ENCODE measurements around the gene FRAT1. TPM values are rescaled to one million over a fixed set of nuclear protein-coding genes. Genes with fewer than 3 reads are reported as not detected.

The FRAT1 gene
- total and polyA plus RNA-seq, 2 of the 13 experiments (the other 11 are each of a cell fraction or from before 2014, with no cell fraction given), result 1.7 to 2.3 TPM

DNA sequence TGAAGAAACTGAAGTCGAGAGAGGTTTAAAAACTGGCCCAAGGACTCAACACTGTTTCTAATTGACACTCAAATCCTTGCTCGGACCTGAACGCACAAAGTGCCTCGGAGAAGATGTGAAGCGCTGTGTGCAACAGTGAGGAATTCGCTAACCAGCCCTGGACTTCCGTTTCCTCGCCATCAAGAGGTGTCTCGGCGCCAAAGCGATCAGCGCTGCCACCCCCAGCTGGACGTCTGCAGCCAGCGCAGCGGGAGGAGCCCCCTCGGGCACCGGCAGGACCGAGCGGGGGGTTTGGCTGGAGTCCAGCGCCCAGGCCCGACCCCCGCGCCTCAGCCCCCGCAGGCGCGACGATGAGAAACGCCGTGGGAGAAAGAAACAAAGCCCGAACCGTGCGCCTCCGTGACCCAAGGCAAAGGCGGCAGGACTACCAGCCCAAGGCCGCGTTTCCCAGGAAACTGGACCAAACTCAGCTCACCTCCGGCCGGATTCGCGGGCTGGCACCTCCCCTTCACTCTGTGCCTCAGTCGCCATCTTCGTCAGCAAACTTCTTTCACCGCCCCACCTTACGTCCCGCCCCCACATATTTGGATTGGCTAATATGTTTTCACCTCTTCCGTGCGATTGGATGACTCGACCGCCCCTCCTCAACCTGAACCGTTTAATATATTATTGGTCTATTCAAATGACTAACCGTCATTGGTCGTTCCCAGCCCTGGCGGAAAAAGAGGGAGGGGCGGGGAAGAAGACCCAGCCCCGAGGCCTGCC is 26.8 kb upstream of the FRAT1 start, which contains the start of gene ARHGAP19 (continued):
- TF ChIP-seq, protein P1, sequence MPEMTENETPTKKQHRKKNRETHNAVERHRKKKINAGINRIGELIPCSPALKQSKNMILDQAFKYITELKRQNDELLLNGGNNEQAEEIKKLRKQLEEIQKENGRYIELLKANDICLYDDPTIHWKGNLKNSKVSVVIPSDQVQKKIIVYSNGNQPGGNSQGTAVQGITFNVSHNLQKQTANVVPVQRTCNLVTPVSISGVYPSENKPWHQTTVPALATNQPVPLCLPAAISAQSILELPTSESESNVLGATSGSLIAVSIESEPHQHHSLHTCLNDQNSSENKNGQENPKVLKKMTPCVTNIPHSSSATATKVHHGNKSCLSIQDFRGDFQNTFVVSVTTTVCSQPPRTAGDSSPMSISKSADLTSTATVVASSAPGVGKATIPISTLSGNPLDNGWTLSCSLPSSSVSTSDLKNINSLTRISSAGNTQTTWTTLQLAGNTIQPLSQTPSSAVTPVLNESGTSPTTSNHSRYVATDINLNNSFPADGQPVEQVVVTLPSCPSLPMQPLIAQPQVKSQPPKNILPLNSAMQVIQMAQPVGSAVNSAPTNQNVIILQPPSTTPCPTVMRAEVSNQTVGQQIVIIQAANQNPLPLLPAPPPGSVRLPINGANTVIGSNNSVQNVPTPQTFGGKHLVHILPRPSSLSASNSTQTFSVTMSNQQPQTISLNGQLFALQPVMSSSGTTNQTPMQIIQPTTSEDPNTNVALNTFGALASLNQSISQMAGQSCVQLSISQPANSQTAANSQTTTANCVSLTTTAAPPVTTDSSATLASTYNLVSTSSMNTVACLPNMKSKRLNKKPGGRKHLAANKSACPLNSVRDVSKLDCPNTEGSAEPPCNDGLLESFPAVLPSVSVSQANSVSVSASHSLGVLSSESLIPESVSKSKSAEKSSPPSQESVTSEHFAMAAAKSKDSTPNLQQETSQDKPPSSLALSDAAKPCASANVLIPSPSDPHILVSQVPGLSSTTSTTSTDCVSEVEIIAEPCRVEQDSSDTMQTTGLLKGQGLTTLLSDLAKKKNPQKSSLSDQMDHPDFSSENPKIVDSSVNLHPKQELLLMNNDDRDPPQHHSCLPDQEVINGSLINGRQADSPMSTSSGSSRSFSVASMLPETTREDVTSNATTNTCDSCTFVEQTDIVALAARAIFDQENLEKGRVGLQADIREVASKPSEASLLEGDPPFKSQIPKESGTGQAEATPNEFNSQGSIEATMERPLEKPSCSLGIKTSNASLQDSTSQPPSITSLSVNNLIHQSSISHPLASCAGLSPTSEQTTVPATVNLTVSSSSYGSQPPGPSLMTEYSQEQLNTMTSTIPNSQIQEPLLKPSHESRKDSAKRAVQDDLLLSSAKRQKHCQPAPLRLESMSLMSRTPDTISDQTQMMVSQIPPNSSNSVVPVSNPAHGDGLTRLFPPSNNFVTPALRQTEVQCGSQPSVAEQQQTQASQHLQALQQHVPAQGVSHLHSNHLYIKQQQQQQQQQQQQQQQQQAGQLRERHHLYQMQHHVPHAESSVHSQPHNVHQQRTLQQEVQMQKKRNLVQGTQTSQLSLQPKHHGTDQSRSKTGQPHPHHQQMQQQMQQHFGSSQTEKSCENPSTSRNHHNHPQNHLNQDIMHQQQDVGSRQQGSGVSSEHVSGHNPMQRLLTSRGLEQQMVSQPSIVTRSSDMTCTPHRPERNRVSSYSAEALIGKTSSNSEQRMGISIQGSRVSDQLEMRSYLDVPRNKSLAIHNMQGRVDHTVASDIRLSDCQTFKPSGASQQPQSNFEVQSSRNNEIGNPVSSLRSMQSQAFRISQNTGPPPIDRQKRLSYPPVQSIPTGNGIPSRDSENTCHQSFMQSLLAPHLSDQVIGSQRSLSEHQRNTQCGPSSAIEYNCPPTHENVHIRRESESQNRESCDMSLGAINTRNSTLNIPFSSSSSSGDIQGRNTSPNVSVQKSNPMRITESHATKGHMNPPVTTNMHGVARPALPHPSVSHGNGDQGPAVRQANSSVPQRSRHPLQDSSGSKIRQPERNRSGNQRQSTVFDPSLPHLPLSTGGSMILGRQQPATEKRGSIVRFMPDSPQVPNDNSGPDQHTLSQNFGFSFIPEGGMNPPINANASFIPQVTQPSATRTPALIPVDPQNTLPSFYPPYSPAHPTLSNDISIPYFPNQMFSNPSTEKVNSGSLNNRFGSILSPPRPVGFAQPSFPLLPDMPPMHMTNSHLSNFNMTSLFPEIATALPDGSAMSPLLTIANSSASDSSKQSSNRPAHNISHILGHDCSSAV (CRISPR knock-in tag; IDR thresholded peaks at IDR 0.05; ENCODE audit: borderline replicate concordance), result no peak
- TF ChIP-seq KDM3A (CRISPR knock-in tag; IDR thresholded peaks at IDR 0.05; ENCODE audit: low read depth), result no peak
- TF ChIP-seq ZNF550 (CRISPR knock-in tag; IDR thresholded peaks at IDR 0.05; ENCODE audit: borderline replicate concordance), result no peak
- TF ChIP-seq ZNF441 (CRISPR knock-in tag; IDR thresholded peaks at IDR 0.05; ENCODE audit: borderline replicate concordance), result peak; percentile 62; the same call in 1 of the 2 replicates
- 0 out of 2 replicates have a peak, but pooled peaks have one; percentile 24 for TF ChIP-seq NFKBIZ (CRISPR knock-in tag; IDR thresholded peaks at IDR 0.05)
- peak; percentile 88 for TF ChIP-seq ZBTB34 (CRISPR knock-in tag; IDR thresholded peaks at IDR 0.05)
- peak; percentile 78 for TF ChIP-seq POLR2AphosphoS5 (IDR thresholded peaks at IDR 0.05; ENCODE audit: low read depth, low read length)
- 0 out of 2 replicates have a peak, but pooled peaks have one; percentile 50 for TF ChIP-seq DR1 (CRISPR knock-in tag; IDR thresholded peaks at IDR 0.05)
- peak; percentile 57; the same call in 1 of the 2 replicates for TF ChIP-seq ZSCAN25 (CRISPR knock-in tag; IDR thresholded peaks at IDR 0.05)
- no peak; the same call in 1 of the 2 replicates for TF ChIP-seq CCDC6 (CRISPR knock-in tag; IDR thresholded peaks at IDR 0.05)
- peak; percentile 97 for TF ChIP-seq ZFX (CRISPR knock-in tag; IDR thresholded peaks at IDR 0.05; ENCODE audit: low read depth)
- TF ChIP-seq PRDM15 (CRISPR knock-in tag; IDR thresholded peaks at IDR 0.05), result no peak
- TF ChIP-seq STAG1 (CRISPR knock-in tag; IDR thresholded peaks at IDR 0.05), result peak; percentile 40
- no peak for TF ChIP-seq TCF12 (IDR thresholded peaks at IDR 0.05)
- 0 out of 2 replicates have a peak, but pooled peaks have one; percentile 36 for TF ChIP-seq TCF12 (CRISPR knock-in tag; IDR thresholded peaks at IDR 0.05)
- no peak for TF ChIP-seq SMARCC2 (IDR thresholded peaks at IDR 0.05)
- TF ChIP-seq KLF11 (CRISPR knock-in tag; IDR thresholded peaks at IDR 0.05), result no peak

All from HepG2 (cell line).